GM12878 (cell line): ENCODE measurements around the gene TLCD2.

Source experiments
- ATF3 ChIP-seq: IDR thresholded peaks from 2 replicates; pipeline ENCODE4 v1.6.1; 2011; ENCODE audit warnings: low read depth, mild to moderate bottlenecking, low read length, moderate library complexity, borderline replicate concordance; ENCODE audit errors: extremely low read depth
- CTCF ChIP-seq, 3 experiments: IDR thresholded peaks in 2 of 3; conservative IDR thresholded peaks in 1 of 3; 2 replicates each; pipeline ENCODE4 v1.5.1; 2011; ENCODE audit warnings: low read depth in 3 of 3, low read length in 3 of 3, mild to moderate bottlenecking in 3 of 3, control low read depth in 2 of 3, moderate library complexity in 2 of 3, inconsistent platforms in 1 of 3, mixed read lengths in 1 of 3; ENCODE audit not compliant: control insufficient read depth in 2 of 3, insufficient read depth in 1 of 3; ENCODE audit errors: extremely low read depth in 1 of 3
- EGR1 ChIP-seq, 2 experiments: IDR thresholded peaks; 1 replicate in 1 of 2; 2 replicates in 1 of 2; pipeline ENCODE4 v1.6.1; 2011 to 2012; ENCODE audit warnings: low read depth in 2 of 2, low read length in 2 of 2, borderline replicate concordance in 1 of 2, mild to moderate bottlenecking in 1 of 2, moderate library complexity in 1 of 2
- ELK1 ChIP-seq: IDR thresholded peaks from 2 replicates; pipeline ENCODE4 v1.6.1; 2012; ENCODE audit warnings: low read depth, low read length, improper control_type of control experiment
- HDAC2 ChIP-seq: fragments of 200-600 bp; sonication (generic); IDR thresholded peaks from 2 replicates; pipeline ENCODE4 v1.6.1; 2017
- HSF1 ChIP-seq: fragments of 150-350 bp; IDR thresholded peaks from 2 replicates; pipeline ENCODE4 v1.6.1; 2014; ENCODE audit warnings: mild to moderate bottlenecking, low read depth, low read length
- MAX ChIP-seq: IDR thresholded peaks from 2 replicates; pipeline ENCODE4 v1.6.1; 2012; ENCODE audit warnings: low read depth, low read length, improper control_type of control experiment
- RFX5 ChIP-seq: IDR thresholded peaks from 2 replicates; pipeline ENCODE4 v1.6.1; 2011; ENCODE audit warnings: low read depth, low read length, improper control_type of control experiment
- SIN3A ChIP-seq: IDR thresholded peaks from 2 replicates; pipeline ENCODE4 v1.6.1; 2012; ENCODE audit warnings: low read depth, low read length, improper control_type of control experiment
- STAT1 ChIP-seq: fragments of 450-650 bp; conservative IDR thresholded peaks from 2 replicates; pipeline ENCODE4 v1.6.1; 2014; ENCODE audit warnings: antibody characterized with exemption, mild to moderate bottlenecking
- SUZ12 ChIP-seq: fragments of 200-600 bp; sonication (generic); IDR thresholded peaks from one replicate; pipeline ENCODE4 v1.6.1; 2018; ENCODE audit warnings: antibody characterized with exemption, mild to moderate bottlenecking; ENCODE audit not compliant: unreplicated experiment
- ZBTB40 ChIP-seq: fragments of 450-650 bp; IDR thresholded peaks from 2 replicates; pipeline ENCODE4 v1.6.1; 2016; ENCODE audit warnings: mild to moderate bottlenecking, moderate library complexity, borderline replicate concordance
- ZZZ3 ChIP-seq: IDR thresholded peaks from 2 replicates; pipeline ENCODE4 v1.6.1; 2011; ENCODE audit warnings: low read depth; ENCODE audit not compliant: control insufficient read depth, insufficient read length

GRCh38 chr17:1712271-1712670, 2.1 kb upstream of the TLCD2 start:
- TF ChIP-seq STAT1 (no peak), ZZZ3 (no peak), RFX5 (no peak), HDAC2 (no peak), HSF1 (no peak), CTCF (IDR thresholded peaks at IDR 0.05 in 2 of 3, conservative IDR thresholded peaks at IDR 0.05 in 1 of 3; ENCODE audit: control insufficient read depth in 2 of 3, extremely low read depth in 1 of 3, insufficient read depth in 1 of 3, low read depth in 3 of 3, low read length in 3 of 3) (no peak), ELK1 (no peak), ZBTB40 (no peak), EGR1 (IDR thresholded peaks at IDR 0.05; ENCODE audit: borderline replicate concordance in 1 of 2, low read depth in 2 of 2, low read length in 2 of 2) (no peak), SIN3A (no peak), ATF3 (no peak), SUZ12 (no peak), MAX (no peak)
